Metanephros (tissue), 1 donor: ENCODE measurements around the gene ABCC2. TPM values are rescaled to one million over a fixed set of nuclear protein-coding genes. Genes with fewer than 3 reads are reported as not detected.

Experiments used
- total RNA-seq: library from RNA; depleted of rRNA; stranded (reverse); fragments of >200 nt; gene quantifications from one replicate; pipeline ENCODE4 v1.2.3, GENCODE V29; 2014

ABCC2 gene
- total RNA-seq = 9.1 TPM

DNA sequence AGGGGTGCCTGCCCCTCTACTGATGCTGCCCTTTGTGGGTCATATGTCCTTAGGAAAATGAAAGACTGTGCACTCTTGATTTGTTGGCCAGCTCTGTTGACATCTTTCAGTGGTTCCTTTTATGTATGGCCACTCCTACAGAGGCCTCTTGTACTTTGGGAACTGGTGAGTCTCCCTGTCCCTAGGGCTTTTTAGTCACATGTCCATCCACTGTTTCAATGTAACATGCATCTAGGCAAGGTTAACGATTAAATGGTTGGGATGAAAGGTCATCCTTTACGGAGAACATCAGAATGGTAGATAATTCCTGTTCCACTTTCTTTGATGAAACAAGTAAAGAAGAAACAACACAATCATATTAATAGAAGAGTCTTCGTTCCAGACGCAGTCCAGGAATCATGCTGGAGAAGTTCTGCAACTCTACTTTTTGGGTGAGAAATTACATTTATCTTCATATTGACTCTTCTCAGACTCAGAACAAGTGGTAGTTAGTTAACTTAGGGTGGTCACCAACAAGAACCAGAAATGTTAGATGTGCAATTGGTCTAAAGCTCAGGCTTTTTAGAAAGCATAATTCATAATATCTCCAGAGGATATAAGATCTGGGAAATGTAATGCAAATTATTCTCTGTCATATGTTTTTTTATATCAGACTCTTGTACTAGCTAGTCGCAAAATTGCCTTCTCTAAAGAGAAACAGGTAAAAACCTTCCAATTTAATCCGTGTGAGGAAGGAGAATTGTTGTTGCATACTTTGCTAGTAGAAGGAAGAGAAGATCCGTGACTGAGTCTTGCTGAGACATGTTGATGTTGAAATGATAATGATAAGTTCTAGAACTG is at the start of gene ABCC2:
ABCC2 (plus strand) TSS at position 194 of the 840 bp plus-strand sequence; CDS start at position 399, 205 bp downstream.

Other genes starting within 250 kb of the ABCC2 start
- not detected for gene NKX2-3, start 249.7 kb upstream of the ABCC2 start, total RNA-seq
- 22.9 TPM for gene SLC25A28, start 162.2 kb upstream of the ABCC2 start, total RNA-seq
- gene ENTPD7, start 123.1 kb upstream of the ABCC2 start, total RNA-seq = 20.2 TPM
- gene COX15, start 50.5 kb upstream of the ABCC2 start, total RNA-seq = 42.6 TPM
- 16.8 TPM for gene CUTC, start 50.4 kb upstream of the ABCC2 start, total RNA-seq
- gene DNMBP, start 227.3 kb downstream of the ABCC2 start, total RNA-seq = 31.2 TPM